GM18951 (cell line): ENCODE measurements around the gene GALNT1.

Experiments used
- POLR2A ChIP-seq: IDR thresholded peaks from 4 replicates; pipeline ENCODE4 v1.6.1; 2011; ENCODE audit warnings: mild to moderate bottlenecking; ENCODE audit not compliant: insufficient read length, insufficient read depth; ENCODE audit errors: extremely low read depth
- in situ Hi-C: fragments of 300-500 bp; cut with MboI; formaldehyde crosslinking; loops from one replicate; pipeline ENCODE4 v1.12.0; 2022; ENCODE audit warnings: low sequenced_read_pairs, mixed read lengths, inconsistent platforms; ENCODE audit not compliant: unreplicated experiment

GALNT1 gene

DNA sequence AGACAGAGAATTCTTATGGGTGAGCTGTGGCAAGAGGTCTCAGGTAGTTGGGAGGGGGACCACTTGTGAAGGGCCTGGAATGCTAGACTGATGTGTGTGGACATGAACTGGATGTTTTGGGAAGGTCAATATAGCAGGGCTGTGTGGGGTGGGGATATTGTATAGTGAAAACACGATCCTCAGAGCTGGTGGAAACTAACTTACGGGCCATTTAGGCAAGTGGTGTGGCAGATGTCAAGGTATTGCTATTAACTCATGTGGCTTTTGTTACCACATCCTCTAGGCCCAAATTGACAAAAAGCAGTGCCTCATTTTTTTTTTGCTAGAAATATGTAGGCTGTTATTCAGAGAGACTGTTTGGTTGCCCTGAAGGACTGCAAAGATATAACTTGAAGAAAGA is 8.0 kb upstream of the GALNT1 start:
- in situ Hi-C loops: no loop called here
- TF ChIP-seq POLR2A: no peak

- in situ Hi-C loops: loop anchor here (5.0 kb wide), 1 partner anchor 164 kb away; no protein-coding TSS in a partner anchor
These were observed 5.2 kb upstream of the GALNT1 start for GRCh38 chr18:35576240-35576845.

GRCh38 chr18:35577045-35577848 is 4.3 kb upstream of the GALNT1 start:
- in situ Hi-C loops: loop anchor here (5.0 kb wide), 1 partner anchor 165 kb away; no protein-coding TSS in a partner anchor
- TF ChIP-seq POLR2A: no peak

DNA sequence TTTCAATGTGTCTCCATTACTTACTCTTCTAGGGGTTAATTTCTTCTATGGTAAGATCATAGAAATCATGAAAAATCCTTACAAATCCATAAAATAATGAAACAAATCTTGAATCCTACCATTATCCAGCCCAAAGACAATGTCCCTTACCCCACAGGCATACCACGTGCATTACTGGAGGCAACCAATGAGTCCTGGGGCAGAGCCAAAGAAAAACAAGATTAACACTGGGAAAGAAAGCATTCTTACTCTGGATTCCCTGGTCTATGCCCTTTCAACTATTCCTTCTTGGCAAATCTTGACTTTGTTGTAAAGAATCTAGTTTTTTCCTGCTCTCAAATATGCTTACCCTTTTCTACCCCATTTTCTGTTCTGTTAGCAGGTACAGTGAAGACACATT is 3.1 kb upstream of the GALNT1 start:
- in situ Hi-C loops: loop anchor here (5.0 kb wide), 1 partner anchor 166 kb away; no protein-coding TSS in a partner anchor
- no peak for TF ChIP-seq POLR2A

GRCh38 chr18:35578936-35579335 is 2.6 kb upstream of the GALNT1 start:
- in situ Hi-C loops: loop anchor here (5.0 kb wide), 1 partner anchor 167 kb away; no protein-coding TSS in a partner anchor
- TF ChIP-seq POLR2A: no peak

- no peak for TF ChIP-seq POLR2A
- in situ Hi-C loops: loop anchor here (10.0 kb wide), 1 partner anchor 124 kb away; no protein-coding TSS in a partner anchor
These were observed 620 bp upstream of the GALNT1 start for GRCh38 chr18:35580701-35581539.

GRCh38 chr18:35581898-35582641 is 530 bp downstream of the GALNT1 start:
- in situ Hi-C loops: loop anchor here (10.0 kb wide), 1 partner anchor 123 kb away; no protein-coding TSS in a partner anchor
- TF ChIP-seq POLR2A: no peak

DNA sequence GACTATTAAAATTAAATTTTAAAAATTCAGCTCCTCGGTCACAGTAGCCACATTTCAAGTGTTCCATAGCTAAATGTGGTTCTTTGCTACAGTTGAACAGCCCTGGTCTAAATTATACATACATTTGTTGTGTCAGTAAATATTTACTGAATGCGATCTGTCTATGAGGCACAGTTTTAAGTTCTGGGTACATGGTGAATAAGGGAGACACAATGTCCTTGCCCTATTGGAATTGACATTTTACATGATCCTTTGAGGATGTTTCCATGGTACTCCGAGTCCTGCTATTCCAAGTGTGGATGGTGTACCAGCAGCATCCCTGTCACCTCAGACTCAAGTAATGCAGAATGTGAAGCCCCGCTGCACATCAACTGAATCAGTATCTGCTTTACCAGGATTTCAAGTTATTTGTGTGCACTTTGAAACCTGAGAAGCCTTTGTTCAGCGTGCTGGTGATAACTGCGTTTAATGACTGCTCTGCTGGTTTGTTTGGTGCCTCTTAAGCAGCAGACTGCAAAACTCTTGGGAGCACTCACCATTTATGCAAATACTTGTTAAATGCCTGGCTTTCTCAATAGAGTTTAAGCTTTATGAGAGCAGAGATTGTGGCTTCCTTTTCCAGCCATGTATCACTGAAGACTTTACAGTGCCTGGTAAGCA is 1.5 kb downstream of the GALNT1 start:
- in situ Hi-C loops: loop anchor here (10.0 kb wide), 1 partner anchor 122 kb away; no protein-coding TSS in a partner anchor
- no peak for TF ChIP-seq POLR2A

GRCh38 chr18:35584735-35585134 is 3.2 kb downstream of the GALNT1 start:
- TF ChIP-seq POLR2A: no peak
- in situ Hi-C loops: loop anchor here (10.0 kb wide), 1 partner anchor 120 kb away; no protein-coding TSS in a partner anchor

GRCh38 chr18:35585608-35586007 is 4.1 kb downstream of the GALNT1 start:
- in situ Hi-C loops: loop anchor here (10.0 kb wide), 1 partner anchor 119 kb away; no protein-coding TSS in a partner anchor
- TF ChIP-seq POLR2A: no peak

- no peak for TF ChIP-seq POLR2A
- in situ Hi-C loops: loop anchor here (10.0 kb wide), 1 partner anchor 117 kb away; no protein-coding TSS in a partner anchor
These were observed 6.6 kb downstream of the GALNT1 start for GRCh38 chr18:35588122-35588521.

DNA sequence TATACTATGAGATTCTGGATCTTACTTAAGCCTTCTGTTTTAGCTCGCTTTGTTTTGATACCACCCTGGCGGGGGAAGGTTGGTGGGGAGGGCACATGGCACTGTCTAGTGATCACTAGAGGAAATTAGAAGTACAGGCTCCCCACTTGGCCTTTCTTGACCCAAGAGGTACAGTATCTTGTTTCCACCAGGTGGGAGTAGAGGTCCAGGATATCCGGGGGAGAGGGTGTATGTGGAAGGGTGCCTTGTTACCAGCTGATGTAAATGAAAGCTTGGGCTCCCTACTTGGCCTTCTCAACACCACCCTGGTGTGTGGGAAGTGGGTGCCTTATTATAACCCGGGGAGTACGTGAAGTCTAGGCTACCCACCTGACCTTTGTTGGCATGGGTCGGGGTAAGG is 7.5 kb downstream of the GALNT1 start:
- in situ Hi-C loops: loop anchor here (10.0 kb wide), 1 partner anchor 116 kb away; no protein-coding TSS in a partner anchor

More for the DNA sequence above, 7.5 kb downstream of the GALNT1 start:
- TF ChIP-seq POLR2A: no peak
